Measurements from ENCODE around the gene PIGU. TPM values are rescaled to one million over a fixed set of nuclear protein-coding genes. Genes with fewer than 3 reads are reported as not detected.

PIGU gene
- total and polyA plus RNA-seq, 2 of the 13 experiments (the other 11 are each of a cell fraction or from before 2014, with no cell fraction given) = 45.5 to 231 TPM

GRCh38 chr20:34712525-34713192 is 35.8 kb upstream of the PIGU start (continued):
- no peak for TF ChIP-seq THYN1 (CRISPR knock-in tag; IDR thresholded peaks at IDR 0.05; ENCODE audit: borderline replicate concordance, low read depth)
- TF ChIP-seq KLF15 (CRISPR knock-in tag; IDR thresholded peaks at IDR 0.05; ENCODE audit: borderline replicate concordance) = no peak
- TF ChIP-seq TFDP2 (CRISPR knock-in tag; IDR thresholded peaks at IDR 0.05) = no peak
- TF ChIP-seq ZNF235 (CRISPR knock-in tag; IDR thresholded peaks at IDR 0.05; ENCODE audit: borderline replicate concordance) = no peak
- TF ChIP-seq RBM39 (IDR thresholded peaks at IDR 0.05; ENCODE audit: low read depth, low read length, poor library complexity, severe bottlenecking) = no peak
- no peak for TF ChIP-seq ZNF30 (CRISPR knock-in tag; IDR thresholded peaks at IDR 0.05)
- TF ChIP-seq ATF6 (CRISPR knock-in tag; conservative IDR thresholded peaks at IDR 0.05) = no peak; the same call in 1 of the 2 replicates
- TF ChIP-seq FLYWCH1 (CRISPR knock-in tag; IDR thresholded peaks at IDR 0.05) = no peak
- no peak for TF ChIP-seq MAZ (IDR thresholded peaks at IDR 0.05; ENCODE audit: borderline replicate concordance, low read depth, low read length)
- no peak for TF ChIP-seq MAZ (CRISPR knock-in tag; IDR thresholded peaks at IDR 0.05; ENCODE audit: low read depth)
- TF ChIP-seq SOX13 (IDR thresholded peaks at IDR 0.05) = no peak
- peak in 1 of 2 experiments; percentile 80; a peak in 1 of 4 replicates for TF ChIP-seq SOX13 (CRISPR knock-in tag; conservative IDR thresholded peaks at IDR 0.05 in 1 of 2, IDR thresholded peaks at IDR 0.05 in 1 of 2)
- no peak for TF ChIP-seq ZFP36 (IDR thresholded peaks at IDR 0.05; ENCODE audit: borderline replicate concordance, low read depth, low read length, partially characterized antibody)
- no peak for TF ChIP-seq GABPA (IDR thresholded peaks at IDR 0.05; ENCODE audit: low read depth, low read length)
- TF ChIP-seq GABPA (CRISPR knock-in tag; IDR thresholded peaks at IDR 0.05; ENCODE audit: low read depth) = peak; percentile 38; the same call in 1 of the 2 replicates
- TF ChIP-seq ATF7-NPFF (CRISPR knock-in tag; IDR thresholded peaks at IDR 0.05; ENCODE audit: low read depth) = no peak
- no peak for TF ChIP-seq EHMT2 (IDR thresholded peaks at IDR 0.05; ENCODE audit: borderline replicate concordance, low read depth, low read length)
- no peak for TF ChIP-seq CERS6 (CRISPR knock-in tag; IDR thresholded peaks at IDR 0.05)
- no peak for TF ChIP-seq ZC3H13 (CRISPR knock-in tag; IDR thresholded peaks at IDR 0.05)
- peak; percentile 89 for TF ChIP-seq NCOR1 (IDR thresholded peaks at IDR 0.05; ENCODE audit: borderline replicate concordance, low read length)
- TF ChIP-seq PHF21A (CRISPR knock-in tag; IDR thresholded peaks at IDR 0.05) = peak; percentile 41; the same call in 1 of the 2 replicates
- TF ChIP-seq ZNF883 (CRISPR knock-in tag; IDR thresholded peaks at IDR 0.05; ENCODE audit: not compliant biosample characterization) = no peak
- TF ChIP-seq ZGPAT (CRISPR knock-in tag; IDR thresholded peaks at IDR 0.05) = no peak
- no peak for TF ChIP-seq ZFP82 (CRISPR knock-in tag; IDR thresholded peaks at IDR 0.05; ENCODE audit: borderline replicate concordance)
- TF ChIP-seq ZNF496 (CRISPR knock-in tag; IDR thresholded peaks at IDR 0.05; ENCODE audit: insufficient replicate concordance) = no peak
